Measurements from ENCODE around the gene GBX1. TPM values are rescaled to one million over a fixed set of nuclear protein-coding genes. Genes with fewer than 3 reads are reported as not detected.

GBX1 gene
- total RNA-seq (2012; rRNA removed): not detected in 2 replicates
- not detected in 2 replicates for polyA plus RNA-seq (2012; rRNA removed)
- polyA plus RNA-seq (2012; cell fraction: cytosol; rRNA removed): not detected in 2 replicates
- polyA plus RNA-seq (2012; cell fraction: nucleus; rRNA removed; ENCODE audit: low replicate concordance): not detected in 2 replicates
- Bru-seq, nascent RNA: not detected
- percentile 10 among the genes with signal in this experiment for BruChase-seq, experiment 1, labeled RNA remaining after a 6-hour chase
- BruChase-seq, experiment 2, labeled RNA remaining after a 2-hour chase: percentile 13 among the genes with signal in this experiment
- long read RNA-seq: 0 reads

DNA sequence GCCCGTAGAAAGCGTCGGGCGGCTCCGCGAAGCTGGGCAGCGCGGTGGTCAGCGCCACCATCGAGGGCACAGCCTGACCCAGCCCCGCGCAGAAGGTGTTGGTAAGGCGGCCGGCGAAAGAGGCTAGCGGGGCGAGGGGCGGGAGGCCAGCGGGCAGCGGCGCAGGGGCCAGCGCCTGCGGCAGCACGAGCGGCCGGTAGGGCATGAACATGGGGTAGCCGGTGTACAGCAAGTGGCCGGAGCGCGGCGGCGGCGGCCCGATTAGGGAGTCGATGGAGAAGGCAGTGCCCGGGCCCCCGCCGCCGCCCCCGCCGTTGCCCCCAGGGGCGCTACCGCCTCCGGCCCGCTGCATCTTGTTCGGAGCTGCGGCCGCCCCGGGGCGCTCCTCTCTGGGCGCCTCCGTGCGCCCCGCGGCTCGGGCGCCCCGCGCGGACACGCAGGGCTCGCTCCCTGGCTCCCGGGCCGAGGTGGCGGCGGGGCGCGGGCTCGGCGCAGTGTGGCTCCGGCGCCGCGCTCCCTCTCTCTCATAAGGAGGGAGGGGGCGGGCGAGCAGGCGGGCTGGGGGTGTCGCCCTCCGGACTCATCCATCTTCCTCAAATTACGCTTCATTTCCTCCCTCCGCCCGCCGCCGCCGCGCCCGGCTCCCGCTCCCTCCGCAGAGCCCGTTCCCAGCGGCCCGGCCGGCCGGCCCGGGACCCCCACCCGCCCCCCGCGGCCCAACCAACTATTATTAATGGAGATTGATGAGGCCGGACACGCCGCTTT, at the start of gene GBX1:
Gene GBX1, minus strand, starts transcription at position 498 of the 765 bp plus-strand sequence. Its CDS starts 146 bp downstream, at position 352.
- Histone ChIP-seq H3K4me2 (ENCODE audit: low read depth, low read length) (no peak within 1 kb of the TSS), H3K4me3 (ENCODE audit: insufficient read depth, low read depth, low read length) (peak within 1 kb of the TSS; percentile 23; the same call in 1 of the 2 replicates), H3K27ac (ENCODE audit: insufficient read depth, low read length) (no peak within 1 kb of the TSS), H3K79me1 (ENCODE audit: low read depth in 1 of 2, low read length in 2 of 2) (no peaks in the 10 kb centered on the region), H2AK5ac (ENCODE audit: low read depth, low read length) (no peak within 1 kb of the TSS), H2BK20ac (ENCODE audit: low read depth, low read length) (no peak within 1 kb of the TSS), H2AFZ (replicated peaks; ENCODE audit: low read length, poor library complexity) (peak within 1 kb of the TSS; percentile 79), H2BK15ac (ENCODE audit: low read depth, low read length) (no peak within 1 kb of the TSS), H4K5ac (ENCODE audit: low read depth, low read length) (no peak within 1 kb of the TSS), H3K4ac (ENCODE audit: low read depth, low read length) (no peak within 1 kb of the TSS), H2BK5ac (ENCODE audit: low read depth, low read length, poor library complexity, severe bottlenecking) (no peak within 1 kb of the TSS), H3K9ac (ENCODE audit: low read depth, low read length) (no peak within 1 kb of the TSS), H3K56ac (ENCODE audit: extremely low read depth, insufficient read depth, low read length) (no peak within 1 kb of the TSS), H3K18ac (ENCODE audit: low read depth, low read length) (no peak within 1 kb of the TSS), H3K23ac (ENCODE audit: low read depth, low read length) (no peak within 1 kb of the TSS), H3K9me1 (ENCODE audit: insufficient read depth, low read length) (no peaks in the 10 kb centered on the region), H2AK9ac (replicated peaks; ENCODE audit: low read depth, low read length, poor library complexity) (no peak within 1 kb of the TSS), H3K27me3 (ENCODE audit: control insufficient read depth, insufficient read depth, low read length) (peaks cover 62% of the 10 kb centered on the region), H3K9me3 (ENCODE audit: control insufficient read depth, insufficient read depth, low read length) (peaks cover 3% of the 10 kb centered on the region; the same call in 1 of the 2 replicates), H4K8ac (ENCODE audit: low read depth in 2 of 2, low read length in 2 of 2) (no peak within 1 kb of the TSS), H3K14ac (replicated peaks; ENCODE audit: low read depth, low read length) (no peak within 1 kb of the TSS), H4K91ac (ENCODE audit: insufficient read depth, low read depth, low read length) (no peak within 1 kb of the TSS), H2BK120ac (ENCODE audit: low read depth, low read length) (no peak within 1 kb of the TSS), H3K4me1 (ENCODE audit: control insufficient read depth, insufficient read depth, low read length) (peaks cover 1% of the 10 kb centered on the region; the same call in 1 of the 2 replicates), H3K36me3 (ENCODE audit: control insufficient read depth, insufficient read depth, low read length) (no peaks in the 10 kb centered on the region), H4K20me1 (ENCODE audit: insufficient read depth, low read length) (no peaks in the 10 kb centered on the region; the same call in 1 of the 2 replicates)
- POLR2A ChIA-PET (ENCODE audit: unreplicated experiment): no interaction called here
- in situ Hi-C loops (cut with MboI; ENCODE audit: low sequenced_read_pairs) (no loop called here), intact Hi-C loops (cut with micrococcal nuclease) (no loop called here), dilution Hi-C loops (cut with HindIII; ENCODE audit: low sequenced_read_pairs, unreplicated experiment) (no loop called here)
- BruUV-seq (replicated peaks): no TSS peak
- peak; percentile 76 for ATAC-seq (ENCODE audit: low read depth)
- CTCF ChIA-PET: no interaction called here
- no peak for DNase-seq
- WGBS, 2 experiments (ENCODE audit: extremely low coverage in 2 of 2, insufficient read length in 1 of 2): 0% methylated on average over 31 of the region's 101 CpGs; no CpG with 5 or more reads in 1 of the 2 experiments
- no peak for TF ChIP-seq BHLHE40 (IDR thresholded peaks at IDR 0.05; ENCODE audit: low read depth, low read length)
- TF ChIP-seq RAD21 (IDR thresholded peaks at IDR 0.05; ENCODE audit: low read length): no peak
- TF ChIP-seq MAZ (IDR thresholded peaks at IDR 0.05; ENCODE audit: borderline replicate concordance, low read depth, low read length): no peak
- TF ChIP-seq RFX5 (IDR thresholded peaks at IDR 0.05; ENCODE audit: low read depth, low read length): no peak
- TF ChIP-seq, protein P1, sequence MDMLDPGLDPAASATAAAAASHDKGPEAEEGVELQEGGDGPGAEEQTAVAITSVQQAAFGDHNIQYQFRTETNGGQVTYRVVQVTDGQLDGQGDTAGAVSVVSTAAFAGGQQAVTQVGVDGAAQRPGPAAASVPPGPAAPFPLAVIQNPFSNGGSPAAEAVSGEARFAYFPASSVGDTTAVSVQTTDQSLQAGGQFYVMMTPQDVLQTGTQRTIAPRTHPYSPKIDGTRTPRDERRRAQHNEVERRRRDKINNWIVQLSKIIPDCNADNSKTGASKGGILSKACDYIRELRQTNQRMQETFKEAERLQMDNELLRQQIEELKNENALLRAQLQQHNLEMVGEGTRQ (IDR thresholded peaks at IDR 0.05; ENCODE audit: low read depth, low read length): no peak
- TF ChIP-seq, protein P2, sequence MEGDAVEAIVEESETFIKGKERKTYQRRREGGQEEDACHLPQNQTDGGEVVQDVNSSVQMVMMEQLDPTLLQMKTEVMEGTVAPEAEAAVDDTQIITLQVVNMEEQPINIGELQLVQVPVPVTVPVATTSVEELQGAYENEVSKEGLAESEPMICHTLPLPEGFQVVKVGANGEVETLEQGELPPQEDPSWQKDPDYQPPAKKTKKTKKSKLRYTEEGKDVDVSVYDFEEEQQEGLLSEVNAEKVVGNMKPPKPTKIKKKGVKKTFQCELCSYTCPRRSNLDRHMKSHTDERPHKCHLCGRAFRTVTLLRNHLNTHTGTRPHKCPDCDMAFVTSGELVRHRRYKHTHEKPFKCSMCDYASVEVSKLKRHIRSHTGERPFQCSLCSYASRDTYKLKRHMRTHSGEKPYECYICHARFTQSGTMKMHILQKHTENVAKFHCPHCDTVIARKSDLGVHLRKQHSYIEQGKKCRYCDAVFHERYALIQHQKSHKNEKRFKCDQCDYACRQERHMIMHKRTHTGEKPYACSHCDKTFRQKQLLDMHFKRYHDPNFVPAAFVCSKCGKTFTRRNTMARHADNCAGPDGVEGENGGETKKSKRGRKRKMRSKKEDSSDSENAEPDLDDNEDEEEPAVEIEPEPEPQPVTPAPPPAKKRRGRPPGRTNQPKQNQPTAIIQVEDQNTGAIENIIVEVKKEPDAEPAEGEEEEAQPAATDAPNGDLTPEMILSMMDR (conservative IDR thresholded peaks at IDR 0.05; ENCODE audit: low read depth, low read length): peak; percentile 12; the same call in 1 of the 2 replicates
- no peak for TF ChIP-seq POLR2A (IDR thresholded peaks at IDR 0.05; ENCODE audit: low read depth, low read length)
- no peak for TF ChIP-seq NFE2L2 (IDR thresholded peaks at IDR 0.05; ENCODE audit: low read depth, low read length)
